SK-N-MC (cell line): ENCODE measurements around the gene LXN.

Experiments used
- EZH2 ChIP-seq: fragments of 200-600 bp; sonication (generic); IDR thresholded peaks from one replicate; pipeline ENCODE4 v1.6.1; 2017; ENCODE audit warnings: antibody characterized with exemption
- FOXP2 ChIP-seq: optimal IDR thresholded peaks from 2 replicates; pipeline ENCODE3; 2011; ENCODE audit warnings: mild to moderate bottlenecking, moderate library complexity; ENCODE audit not compliant: insufficient read depth; ENCODE audit errors: extremely low read length, control extremely low read depth
- POLR2AphosphoS5 ChIP-seq: IDR thresholded peaks from 2 replicates; pipeline ENCODE4 v1.6.1; 2012; ENCODE audit warnings: mild to moderate bottlenecking, low read depth, low read length, borderline replicate concordance

DNA sequence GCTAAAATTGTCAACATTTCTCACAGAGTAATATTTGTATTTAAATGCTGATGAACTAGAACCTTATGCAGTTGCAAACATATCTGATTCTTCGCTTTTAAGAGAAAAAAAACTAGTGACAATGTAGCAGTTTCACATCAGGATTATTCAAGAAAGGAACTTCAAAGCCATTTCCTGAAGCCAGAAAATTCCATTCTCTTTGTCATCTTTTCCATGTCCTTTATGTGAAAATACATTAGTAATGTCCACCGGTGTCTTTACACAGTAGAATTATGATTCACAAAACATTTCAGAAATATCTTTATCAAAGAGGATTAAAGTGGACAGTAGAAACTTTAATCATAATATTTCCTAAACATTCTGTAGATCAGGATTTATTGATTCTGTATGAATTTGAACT is 12.7 kb upstream of the LXN start:
- TF ChIP-seq POLR2AphosphoS5: no peak
- TF ChIP-seq EZH2: no peak
- TF ChIP-seq FOXP2: no peak
